ENCODE results near the gene ZNF787. TPM values are rescaled to one million over a fixed set of nuclear protein-coding genes. Genes with fewer than 3 reads are reported as not detected.

ZNF787 gene
- total and polyA plus RNA-seq, 2 of the 13 experiments (the other 11 are each of a cell fraction or from before 2014, with no cell fraction given): 15.1 to 42.8 TPM

- TF ChIP-seq NR2F6 (IDR thresholded peaks at IDR 0.05): peak; percentile 55; the same call in 1 of the 2 replicates
- TF ChIP-seq NR2F6 (CRISPR knock-in tag; IDR thresholded peaks at IDR 0.05): peak; percentile 76
- 0 out of 2 replicates have a peak, but pooled peaks have one; percentile 49 for TF ChIP-seq HOMEZ (CRISPR knock-in tag; IDR thresholded peaks at IDR 0.05; ENCODE audit: low read depth)
- no peak for TF ChIP-seq SETDB1 (CRISPR knock-in tag; IDR thresholded peaks at IDR 0.05; ENCODE audit: borderline replicate concordance)
- TF ChIP-seq ZNF569 (CRISPR knock-in tag; IDR thresholded peaks at IDR 0.05; ENCODE audit: borderline replicate concordance): no peak
- TF ChIP-seq SALL1 (CRISPR knock-in tag; IDR thresholded peaks at IDR 0.05): peak; percentile 72
- no peak for TF ChIP-seq ZNF670 (CRISPR knock-in tag; IDR thresholded peaks at IDR 0.05; ENCODE audit: borderline replicate concordance)
- no peak; the same call in 1 of the 2 replicates for TF ChIP-seq RORA (CRISPR knock-in tag; IDR thresholded peaks at IDR 0.05)
- TF ChIP-seq STAT5B (CRISPR knock-in tag; IDR thresholded peaks at IDR 0.05): no peak
- TF ChIP-seq MED8 (CRISPR knock-in tag; IDR thresholded peaks at IDR 0.05; ENCODE audit: insufficient replicate concordance): peak; percentile 60
- TF ChIP-seq ZSCAN21 (CRISPR knock-in tag; IDR thresholded peaks at IDR 0.05; ENCODE audit: borderline replicate concordance): 0 out of 2 replicates have a peak, but pooled peaks have one; percentile 16
- TF ChIP-seq CENPBD1 (CRISPR knock-in tag; IDR thresholded peaks at IDR 0.05; ENCODE audit: borderline replicate concordance, low read depth): 0 out of 2 replicates have a peak, but pooled peaks have one; percentile 32
- no peak for TF ChIP-seq PTBP1 (IDR thresholded peaks at IDR 0.05; ENCODE audit: low read depth, low read length, poor library complexity, severe bottlenecking)
- 0 out of 2 replicates have a peak, but pooled peaks have one; percentile 21 for TF ChIP-seq MAFF (IDR thresholded peaks at IDR 0.05; ENCODE audit: low read depth, low read length)
- peak; percentile 80 for TF ChIP-seq ZBTB7B (CRISPR knock-in tag; IDR thresholded peaks at IDR 0.05)
- peak; percentile 92 for TF ChIP-seq POLR2G (IDR thresholded peaks at IDR 0.05; ENCODE audit: low read depth, low read length)
- TF ChIP-seq PPARG (CRISPR knock-in tag; conservative IDR thresholded peaks at IDR 0.05): peak; percentile 83
- TF ChIP-seq ZNF629 (CRISPR knock-in tag; conservative IDR thresholded peaks at IDR 0.05): peak; percentile 54
- TF ChIP-seq FOXA3 (CRISPR knock-in tag; IDR thresholded peaks at IDR 0.05): peak; percentile 95
- TF ChIP-seq ZNF18 (CRISPR knock-in tag; IDR thresholded peaks at IDR 0.05; ENCODE audit: insufficient replicate concordance): no peak
- no peak for TF ChIP-seq SATB2 (CRISPR knock-in tag; IDR thresholded peaks at IDR 0.05)
- TF ChIP-seq BATF2 (CRISPR knock-in tag; IDR thresholded peaks at IDR 0.05): 0 out of 2 replicates have a peak, but pooled peaks have one; percentile 31
- peak; percentile 80; the same call in 1 of the 2 replicates for TF ChIP-seq FOXP4 (CRISPR knock-in tag; IDR thresholded peaks at IDR 0.05)
Observed at GRCh38 chr19:56142087-56142787, 21.1 kb upstream of the ZNF787 start (continued).

All from HepG2 (cell line).